ENCODE data around the gene CAND2. TPM values are rescaled to one million over a fixed set of nuclear protein-coding genes. Genes with fewer than 3 reads are reported as not detected.

CAND2 gene
- polyA plus RNA-seq, 3 donors, result not detected

- Histone ChIP-seq H3K27me3 (ENCODE audit: control insufficient read depth in 2 of 2, insufficient read depth in 2 of 2, low read length in 2 of 2) (no peaks in the 10 kb centered on the region), H3K36me3 (replicated peaks in 1 of 2; ENCODE audit: control insufficient read depth in 1 of 2, insufficient read depth in 2 of 2, low read length in 2 of 2) (peaks cover 64 to 65% of the 10 kb centered on the region in 2 donors), H3K4me2 (replicated peaks; ENCODE audit: extremely low read depth, low read length, poor library complexity, severe bottlenecking) (no peak overlapping the region), H3K9me3 (replicated peaks in 1 of 2; ENCODE audit: control insufficient read depth in 1 of 2, insufficient read depth in 1 of 2, low read length in 2 of 2) (no peaks in the 10 kb centered on the region), H3K4me1 (ENCODE audit: control insufficient read depth in 1 of 2, insufficient read depth in 2 of 2, low read length in 2 of 2) (peaks cover 16 to 22% of the 10 kb centered on the region in 2 donors), H2AFZ (ENCODE audit: insufficient read depth, low read depth, low read length, poor library complexity, severe bottlenecking) (no peak overlapping the region), H3K9ac (ENCODE audit: insufficient read depth, low read length, poor library complexity, severe bottlenecking) (peak overlapping the region; percentile 11), H3K4me3 (replicated peaks in 1 of 3; ENCODE audit: low read depth in 2 of 3, low read length in 3 of 3) (no peak overlapping the region), H4K20me1 (ENCODE audit: insufficient read depth, low read length) (peaks cover 70% of the 10 kb centered on the region), H3K27ac (ENCODE audit: low read depth in 1 of 2, low read length in 2 of 2) (no peak overlapping the region), H3K79me2 (ENCODE audit: insufficient read depth, low read length) (peaks cover 43% of the 10 kb centered on the region)
- Mint-ChIP-seq H3K4me1 (peaks cover 42% of the 10 kb centered on the region), H3K27me3 (ENCODE audit: low read depth in 3 of 3) (no peaks in the 10 kb centered on the region), H3K27ac (peak overlapping the region in 5 of 7 donors; percentile 1 to 87 (median 72)), H3K9me3 (no peaks in the 10 kb centered on the region), H3K4me3 (peak overlapping the region in 1 of 2 donors; percentile 47), H3K36me3 (peaks cover 67% of the 10 kb centered on the region in 2 donors)
- intact Hi-C loops (cut with micrococcal nuclease), result no loop called here
- WGBS (ENCODE audit: insufficient coverage), result 93% methylated on average over 6 of the region's 13 CpGs
- DNase-seq, result no peak
- TF ChIP-seq CTCF (IDR thresholded peaks at IDR 0.05), result no peak
These were observed 41.9 kb downstream of the CAND2 start for GRCh38 chr3:12838179-12838965.

GRCh38 chr3:12839156-12839946 lies 42.9 kb downstream of the CAND2 start:
- intact Hi-C loops (cut with micrococcal nuclease), result no loop called here
- peak overlapping the region in 1 of 2 donors; percentile 98 for H3K27ac ChIP-seq (ENCODE audit: low read depth in 1 of 2, low read length in 2 of 2)
- peaks cover 54 to 55% of the 10 kb centered on the region in 2 donors for H3K36me3 ChIP-seq (replicated peaks in 1 of 2; ENCODE audit: control insufficient read depth in 1 of 2, insufficient read depth in 2 of 2, low read length in 2 of 2)

More at GRCh38 chr3:12839156-12839946, 42.9 kb downstream of the CAND2 start:
- DNase-seq, result no peak
- no peak overlapping the region for H2AFZ ChIP-seq (ENCODE audit: insufficient read depth, low read depth, low read length, poor library complexity, severe bottlenecking)
- H3K4me3 Mint-ChIP-seq, result no peak overlapping the region
- H3K4me3 ChIP-seq (replicated peaks in 1 of 3; ENCODE audit: low read depth in 2 of 3, low read length in 3 of 3), result peak overlapping the region in 1 of 3 experiments; percentile 84
- 87% methylated on average over 9 of the region's 11 CpGs for WGBS (ENCODE audit: insufficient coverage)
- peaks cover 42% of the 10 kb centered on the region for H3K4me1 Mint-ChIP-seq
- H3K27ac Mint-ChIP-seq, result peak overlapping the region in 4 of 7 donors; percentile 41 to 100 (median 98)
- peaks cover 43% of the 10 kb centered on the region for H3K79me2 ChIP-seq (ENCODE audit: insufficient read depth, low read length)
- H4K20me1 ChIP-seq (ENCODE audit: insufficient read depth, low read length), result peaks cover 61% of the 10 kb centered on the region
- no peaks in the 10 kb centered on the region for H3K27me3 ChIP-seq (ENCODE audit: control insufficient read depth in 2 of 2, insufficient read depth in 2 of 2, low read length in 2 of 2)
- peaks cover 16 to 22% of the 10 kb centered on the region in 2 donors for H3K4me1 ChIP-seq (ENCODE audit: control insufficient read depth in 1 of 2, insufficient read depth in 2 of 2, low read length in 2 of 2)
- peak overlapping the region; percentile 93 for H3K9ac ChIP-seq (ENCODE audit: insufficient read depth, low read length, poor library complexity, severe bottlenecking)
- no peaks in the 10 kb centered on the region for H3K27me3 Mint-ChIP-seq (ENCODE audit: low read depth in 3 of 3)
- no peak overlapping the region for H3K4me2 ChIP-seq (replicated peaks; ENCODE audit: extremely low read depth, low read length, poor library complexity, severe bottlenecking)
- no peak for TF ChIP-seq CTCF (IDR thresholded peaks at IDR 0.05)
- no peaks in the 10 kb centered on the region for H3K9me3 Mint-ChIP-seq
- H3K36me3 Mint-ChIP-seq, result peaks cover 57% of the 10 kb centered on the region in 2 donors
- no peaks in the 10 kb centered on the region for H3K9me3 ChIP-seq (replicated peaks in 1 of 2; ENCODE audit: control insufficient read depth in 1 of 2, insufficient read depth in 1 of 2, low read length in 2 of 2)
